ENCODE data around the gene UBE2D4. TPM values are rescaled to one million over a fixed set of nuclear protein-coding genes. Genes with fewer than 3 reads are reported as not detected.

UBE2D4 gene
- total and polyA plus RNA-seq, 2 donors (not counting 3 experiments of a cell fraction or from before 2014, with no cell fraction given) = 11.3 to 19.8 TPM

DNA sequence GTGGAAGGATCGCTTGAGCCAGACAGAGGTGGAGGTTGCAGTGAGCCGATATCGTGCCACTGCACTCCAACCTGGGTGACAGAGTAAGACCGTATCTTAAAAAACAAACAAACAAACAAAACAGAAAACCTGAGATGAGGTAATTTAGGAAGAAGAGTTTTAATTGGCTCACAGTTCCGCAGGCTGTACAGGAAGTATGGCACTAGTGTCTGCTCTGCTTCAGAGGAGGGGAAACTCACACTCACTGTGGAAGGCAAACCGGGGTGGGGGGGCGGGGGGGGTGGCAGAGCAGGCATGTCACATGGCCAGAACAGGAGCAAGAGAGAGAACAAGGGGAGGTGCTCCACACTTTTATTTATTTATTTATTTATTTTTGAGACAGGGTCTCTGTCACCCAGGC is 5.1 kb downstream of the UBE2D4 start:
- no TSS peak for BruUV-seq (replicated peaks)
- Histone ChIP-seq H3K27me3 (ENCODE audit: control insufficient read depth in 2 of 2, insufficient read depth in 2 of 2, low read length in 2 of 2) (no peaks in the 10 kb centered on the region), H3K9ac (replicated peaks; ENCODE audit: extremely low read depth, insufficient read depth, low read length) (no peak overlapping the region), H3K9me1 (replicated peaks; ENCODE audit: control insufficient read depth, extremely low read depth, insufficient read depth, low read length) (no peaks in the 10 kb centered on the region), H2AFZ (ENCODE audit: low read depth, low read length) (no peak overlapping the region), H3K4me1 (ENCODE audit: control insufficient read depth, extremely low read depth, insufficient read depth, low read length) (peaks cover 3% of the 10 kb centered on the region), H3K36me3 (ENCODE audit: control insufficient read depth in 2 of 2, extremely low read depth in 1 of 2, insufficient read depth in 2 of 2, low read length in 2 of 2) (no peaks in the 10 kb centered on the region), H3K79me2 (ENCODE audit: control insufficient read depth, insufficient read depth, low read length) (no peaks in the 10 kb centered on the region), H4K20me1 (replicated peaks; ENCODE audit: control insufficient read depth, extremely low read depth, insufficient read depth, low read length) (no peaks in the 10 kb centered on the region), H3K27ac (ENCODE audit: insufficient read depth, low read depth, low read length) (no peak overlapping the region), H3K4me2 (ENCODE audit: insufficient read depth, low read length) (no peak overlapping the region), H3K9me3 (replicated peaks; ENCODE audit: control insufficient read depth, insufficient read depth, low read length) (no peaks in the 10 kb centered on the region), H3K4me3 (replicated peaks in 1 of 3; ENCODE audit: insufficient read depth in 1 of 3, low read depth in 1 of 3, low read length in 3 of 3) (no peak overlapping the region)
- ChIA-PET CTCF (interaction anchor here (0.7 to 0.9 kb wide), 2 partner anchors 23 to 92 kb away, joined by 3 read pairs; no protein-coding TSS in a partner anchor), POLR2A (no interaction called here)
- dilution Hi-C loops (cut with MboI; ENCODE audit: extremely low pct_ligation_motif_present, low sequenced_read_pairs) = no loop called here
- intact Hi-C loops (cut with micrococcal nuclease) = no loop called here
- no peak for TF ChIP-seq FOS (IDR thresholded peaks at IDR 0.05; ENCODE audit: borderline replicate concordance, insufficient read depth, low read length)
- TF ChIP-seq, protein P1, sequence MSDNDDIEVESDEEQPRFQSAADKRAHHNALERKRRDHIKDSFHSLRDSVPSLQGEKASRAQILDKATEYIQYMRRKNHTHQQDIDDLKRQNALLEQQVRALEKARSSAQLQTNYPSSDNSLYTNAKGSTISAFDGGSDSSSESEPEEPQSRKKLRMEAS (IDR thresholded peaks at IDR 0.05; ENCODE audit: insufficient read depth, insufficient read length) = no peak
- TF ChIP-seq GATA2 (IDR thresholded peaks at IDR 0.05; ENCODE audit: insufficient read depth, insufficient read length, low read depth, low read length) = no peak
- no peak for TF ChIP-seq JUN (IDR thresholded peaks at IDR 0.05; ENCODE audit: borderline replicate concordance, insufficient read depth, insufficient read length, low read depth)
- TF ChIP-seq MYC (IDR thresholded peaks at IDR 0.05; ENCODE audit: low read depth, low read length) = no peak
- TF ChIP-seq POLR2A (IDR thresholded peaks at IDR 0.05; ENCODE audit: low read depth, low read length) = no peak
- no peak for TF ChIP-seq EZH2 (IDR thresholded peaks at IDR 0.05; ENCODE audit: borderline replicate concordance, low read depth, low read length, severe bottlenecking)
- TF ChIP-seq, protein P2, sequence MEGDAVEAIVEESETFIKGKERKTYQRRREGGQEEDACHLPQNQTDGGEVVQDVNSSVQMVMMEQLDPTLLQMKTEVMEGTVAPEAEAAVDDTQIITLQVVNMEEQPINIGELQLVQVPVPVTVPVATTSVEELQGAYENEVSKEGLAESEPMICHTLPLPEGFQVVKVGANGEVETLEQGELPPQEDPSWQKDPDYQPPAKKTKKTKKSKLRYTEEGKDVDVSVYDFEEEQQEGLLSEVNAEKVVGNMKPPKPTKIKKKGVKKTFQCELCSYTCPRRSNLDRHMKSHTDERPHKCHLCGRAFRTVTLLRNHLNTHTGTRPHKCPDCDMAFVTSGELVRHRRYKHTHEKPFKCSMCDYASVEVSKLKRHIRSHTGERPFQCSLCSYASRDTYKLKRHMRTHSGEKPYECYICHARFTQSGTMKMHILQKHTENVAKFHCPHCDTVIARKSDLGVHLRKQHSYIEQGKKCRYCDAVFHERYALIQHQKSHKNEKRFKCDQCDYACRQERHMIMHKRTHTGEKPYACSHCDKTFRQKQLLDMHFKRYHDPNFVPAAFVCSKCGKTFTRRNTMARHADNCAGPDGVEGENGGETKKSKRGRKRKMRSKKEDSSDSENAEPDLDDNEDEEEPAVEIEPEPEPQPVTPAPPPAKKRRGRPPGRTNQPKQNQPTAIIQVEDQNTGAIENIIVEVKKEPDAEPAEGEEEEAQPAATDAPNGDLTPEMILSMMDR (IDR thresholded peaks at IDR 0.05; ENCODE audit: extremely low read depth in 1 of 2, insufficient read depth in 1 of 2, low read depth in 1 of 2, low read length in 2 of 2) = no peak
- TF ChIP-seq POLR2AphosphoS5 (IDR thresholded peaks at IDR 0.05; ENCODE audit: insufficient read depth, low read depth, low read length) = no peak
- no peak for DNase-seq (ENCODE audit: low read depth, low spot score)
- no peak for FAIRE-seq

All from endothelial cell of umbilical vein (primary cell).